Raji (cell line): ENCODE results near the gene CNTN6.

Experiments
- POLR2A ChIP-seq: IDR thresholded peaks from 2 replicates; pipeline ENCODE4 v1.6.1; 2011; ENCODE audit warnings: low read depth, low read length, control low read depth; ENCODE audit not compliant: insufficient read depth

Gene CNTN6

GRCh38 chr3:1135194-1135593, 42.4 kb downstream of the CNTN6 start:
- TF ChIP-seq POLR2A: no peak

- no peak for TF ChIP-seq POLR2A
Measured at GRCh38 chr3:1138036-1138435, 45.2 kb downstream of the CNTN6 start.

- TF ChIP-seq POLR2A: no peak
Measured at GRCh38 chr3:1139071-1139470, 46.2 kb downstream of the CNTN6 start.

GRCh38 chr3:1147326-1147725, 54.5 kb downstream of the CNTN6 start:
- no peak for TF ChIP-seq POLR2A

- TF ChIP-seq POLR2A: no peak
Measured at GRCh38 chr3:1147819-1148218, 55.0 kb downstream of the CNTN6 start.

GRCh38 chr3:1164101-1164500, 71.3 kb downstream of the CNTN6 start:
- TF ChIP-seq POLR2A: no peak

GRCh38 chr3:1171320-1171719, 78.5 kb downstream of the CNTN6 start:
- no peak for TF ChIP-seq POLR2A

GRCh38 chr3:1172644-1173043, 79.8 kb downstream of the CNTN6 start:
- TF ChIP-seq POLR2A: no peak

GRCh38 chr3:1179146-1179545, 86.3 kb downstream of the CNTN6 start:
- TF ChIP-seq POLR2A: no peak

GRCh38 chr3:1183320-1184048, 90.7 kb downstream of the CNTN6 start:
- no peak for TF ChIP-seq POLR2A

GRCh38 chr3:1190569-1190968, 97.7 kb downstream of the CNTN6 start:
- no peak for TF ChIP-seq POLR2A

- TF ChIP-seq POLR2A: no peak
Measured at GRCh38 chr3:1191026-1191425, 98.2 kb downstream of the CNTN6 start.

GRCh38 chr3:1195947-1196346, 103.1 kb downstream of the CNTN6 start:
- TF ChIP-seq POLR2A: no peak

GRCh38 chr3:1197051-1197450, 104.2 kb downstream of the CNTN6 start:
- no peak for TF ChIP-seq POLR2A

GRCh38 chr3:1200371-1200770, 107.5 kb downstream of the CNTN6 start:
- TF ChIP-seq POLR2A: no peak

- no peak for TF ChIP-seq POLR2A
Measured at GRCh38 chr3:1207904-1208303, 115.1 kb downstream of the CNTN6 start.

- TF ChIP-seq POLR2A: no peak
Measured at GRCh38 chr3:1214933-1215332, 122.1 kb downstream of the CNTN6 start.
